Kidney capillary endothelial cell (primary cell): ENCODE results near the gene ACVRL1.

Source experiments
- DNase-seq: peaks from one replicate; pipeline ENCODE4 v3.0.0-alpha.2; 2018; ENCODE audit warnings: low spot score

The ACVRL1 gene

DNA sequence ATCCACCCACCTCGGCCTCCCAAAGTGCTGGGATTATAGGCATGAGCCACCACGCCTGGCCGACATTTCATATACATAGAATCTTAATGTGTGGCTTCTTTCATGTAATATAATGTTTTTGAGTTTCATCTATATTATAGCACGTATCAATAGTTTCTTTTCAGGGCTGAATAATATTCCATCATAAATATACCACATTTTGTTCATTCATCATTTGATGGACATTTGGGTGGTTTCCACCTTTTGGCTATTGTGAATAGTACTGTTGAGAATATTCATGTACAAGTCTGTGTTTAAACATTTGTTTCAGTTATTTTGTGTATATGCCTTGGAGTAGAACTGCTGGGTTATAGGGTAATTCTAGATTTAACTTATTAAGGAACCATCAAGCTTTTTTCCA, 56.2 kb downstream of the ACVRL1 start:
- no peak for DNase-seq

DNA sequence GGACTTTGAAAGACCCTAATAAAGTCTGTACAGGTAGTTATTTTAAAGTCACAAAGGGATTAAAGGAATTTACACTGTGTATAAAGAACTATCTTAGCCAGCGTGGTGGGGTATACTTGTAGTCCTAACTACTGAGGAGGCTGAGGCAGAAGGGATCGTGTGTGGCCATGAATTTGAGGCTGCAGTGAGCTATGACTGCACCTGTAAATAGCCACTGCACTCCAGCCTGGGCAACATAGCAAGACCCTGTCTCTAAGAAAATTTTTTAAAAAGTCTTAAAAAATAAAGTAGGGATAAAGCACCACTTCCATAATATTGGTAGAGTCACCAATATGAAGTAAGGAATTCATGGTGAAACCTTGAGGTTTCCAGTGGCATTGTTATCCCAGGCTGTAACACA, 62.3 kb downstream of the ACVRL1 start:
- DNase-seq: no peak

DNA sequence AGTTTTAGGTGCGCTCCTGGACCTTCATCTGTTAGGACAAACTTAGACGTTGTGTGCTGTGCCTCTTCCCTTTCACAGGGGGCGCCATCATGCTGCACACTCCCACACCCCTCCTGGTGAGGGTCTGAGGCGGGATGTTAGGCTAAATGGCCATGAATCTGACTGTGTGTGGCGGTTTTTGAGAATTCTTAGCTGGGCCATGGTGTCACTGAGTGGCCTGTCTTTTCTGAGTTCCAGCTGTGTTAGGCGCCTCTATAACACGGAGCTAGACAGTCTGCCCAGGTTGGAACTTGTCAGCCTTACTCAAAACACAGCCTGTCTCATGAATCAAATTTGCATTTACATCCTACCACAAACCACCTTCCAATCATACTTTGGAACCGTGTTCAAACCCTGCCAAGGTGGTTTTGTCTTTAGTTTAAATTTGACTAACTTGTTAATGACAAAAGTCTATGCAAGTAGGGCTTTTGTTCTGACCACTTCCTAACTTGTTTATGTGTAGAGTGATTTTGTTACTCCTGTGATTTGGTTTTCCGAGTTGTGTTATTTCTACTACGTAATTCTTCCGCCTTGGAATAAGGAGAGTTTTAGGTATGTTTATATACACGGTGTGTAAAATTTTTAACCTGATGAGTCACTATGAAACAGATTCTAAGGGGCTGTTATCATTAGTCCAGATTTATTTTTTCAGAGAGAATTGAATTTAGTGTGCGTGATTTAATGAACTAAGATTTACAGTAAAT, 63.8 kb downstream of the ACVRL1 start:
- no peak for DNase-seq

DNA sequence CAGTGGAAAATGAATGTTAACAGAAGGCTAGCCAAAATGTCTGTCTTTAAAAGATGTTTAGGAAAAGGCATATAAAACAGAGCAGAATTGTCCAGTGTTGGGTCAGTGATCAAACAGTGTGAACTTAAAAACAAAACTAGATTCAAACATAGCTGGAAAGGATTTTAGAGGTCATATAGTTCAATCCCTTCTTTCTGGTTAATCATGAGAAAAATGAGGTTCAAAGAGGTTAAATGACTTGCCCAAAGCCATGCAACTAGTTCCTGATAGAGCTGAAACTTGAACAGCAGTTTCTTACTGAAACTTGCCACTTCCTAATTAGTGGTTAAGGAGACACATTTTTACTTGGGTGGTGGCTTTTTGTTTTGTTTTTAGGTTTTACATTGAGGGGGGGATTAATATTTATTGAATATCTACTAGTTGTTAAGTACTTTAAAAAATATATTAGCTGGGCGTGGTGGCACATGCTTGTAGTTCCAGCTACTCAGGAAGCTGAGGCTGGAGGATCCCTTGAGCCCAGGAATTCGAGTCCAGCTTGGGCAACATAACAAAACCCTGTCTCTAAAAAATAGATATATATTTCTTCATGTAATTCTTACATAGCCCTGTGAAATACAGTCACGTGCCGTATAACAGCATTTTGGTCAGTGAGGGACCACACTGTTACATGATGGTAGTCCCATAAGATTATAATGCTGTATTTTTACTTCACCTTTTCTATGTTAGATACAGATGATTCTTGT, 64.5 kb downstream of the ACVRL1 start:
- no peak for DNase-seq

DNA sequence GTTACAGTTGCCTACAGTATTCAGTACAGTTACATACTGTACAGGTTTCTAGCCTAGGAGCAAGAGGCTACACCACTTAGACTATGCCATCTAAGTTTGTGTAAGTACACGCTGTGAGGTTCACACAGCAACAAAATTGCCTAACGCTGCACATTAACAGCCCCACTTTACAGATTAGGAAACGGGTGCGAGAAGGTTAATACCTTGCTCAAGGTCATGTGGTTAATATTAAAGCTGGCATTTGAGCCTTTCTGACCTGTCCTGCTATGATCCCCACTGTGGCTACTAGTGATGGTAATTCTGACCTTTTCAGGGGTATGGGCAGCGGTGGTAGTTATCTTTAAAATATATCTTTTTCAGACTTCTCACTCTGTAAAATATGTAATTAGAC, 65.1 kb downstream of the ACVRL1 start:
- no peak for DNase-seq

DNA sequence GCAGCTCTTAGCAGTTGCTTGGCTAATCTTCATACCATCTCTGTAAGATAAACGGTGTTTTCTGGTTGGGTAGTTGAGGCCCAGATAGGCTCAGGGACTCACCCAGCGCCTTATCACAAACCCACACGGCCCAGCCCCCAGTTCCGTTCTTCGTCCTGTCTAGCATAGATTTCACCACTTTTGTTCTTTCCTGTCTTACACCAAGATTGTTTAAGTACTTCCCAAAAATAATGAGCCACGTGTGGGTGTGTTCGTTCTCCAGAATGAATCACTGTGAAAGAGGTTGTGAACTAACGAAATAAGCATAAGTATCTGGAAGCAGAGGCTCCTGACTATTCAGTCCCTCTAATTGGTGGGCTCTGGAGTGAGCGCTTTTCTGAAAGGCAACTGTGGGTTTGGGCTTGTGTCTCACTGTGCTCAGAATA, 65.6 kb downstream of the ACVRL1 start:
- DNase-seq: no peak
